ENCODE data around the gene HIPK4.
A peak's percentile ranks its signal among the peaks of the same experiment; 100 is the strongest.

- TF ChIP-seq REST (IDR thresholded peaks at IDR 0.05; ENCODE audit: insufficient read depth in 1 of 2, low read depth in 2 of 2, low read length in 2 of 2) (no peak), POLR2AphosphoS5 (IDR thresholded peaks at IDR 0.05; ENCODE audit: low read depth, low read length) (peak; percentile 93), TAF1 (IDR thresholded peaks at IDR 0.05; ENCODE audit: borderline replicate concordance, insufficient read depth, low read length) (peak; percentile 24; the same call in 1 of the 2 replicates), SIN3A (IDR thresholded peaks at IDR 0.05; ENCODE audit: borderline replicate concordance, insufficient read depth, low read length) (0 out of 2 replicates have a peak, but pooled peaks have one; percentile 7), FOXP2 (optimal IDR thresholded peaks at IDR 0.05; ENCODE audit: borderline replicate concordance, extremely low read depth, extremely low read length, insufficient read depth) (peak; percentile 97)
Observed at GRCh38 chr19:40348125-40348913, 41.7 kb downstream of the HIPK4 start, which contains the start of the genes C19orf47 and PLD3.
